Adipocyte (in vitro differentiated cells): ENCODE results near the gene OR51E2.
A peak's percentile ranks its signal among the peaks of the same experiment; 100 is the strongest.

Experiments
- DNase-seq: peaks from one replicate; pipeline ENCODE4 v3.0.0-alpha.2; 2015; ENCODE audit warnings: low read depth
- H3K27me3 ChIP-seq: replicated peaks from 2 replicates; pipeline ENCODE4 v1.7.0; 2013; ENCODE audit warnings: mild to moderate bottlenecking, low read length, moderate library complexity; ENCODE audit not compliant: control insufficient read depth, insufficient read depth
- H3K36me3 ChIP-seq: 2 replicates; pipeline ENCODE4 v1.7.0; 2013; ENCODE audit warnings: low read length, mild to moderate bottlenecking, moderate library complexity; ENCODE audit not compliant: control insufficient read depth, insufficient read depth, severe bottlenecking
- H3K4me1 ChIP-seq: 2 replicates; pipeline ENCODE4 v1.7.0; 2013; ENCODE audit warnings: mild to moderate bottlenecking, low read length, moderate library complexity; ENCODE audit not compliant: control insufficient read depth, insufficient read depth
- H3K4me3 ChIP-seq: 2 replicates; pipeline ENCODE4 v1.7.0; 2013; ENCODE audit warnings: mild to moderate bottlenecking, low read length, moderate library complexity
- H3K9ac ChIP-seq: 2 replicates; pipeline ENCODE4 v1.7.0; 2013; ENCODE audit warnings: mild to moderate bottlenecking, low read length, moderate library complexity
- H3K9me3 ChIP-seq: 2 replicates; pipeline ENCODE4 v1.7.0; 2013; ENCODE audit warnings: mild to moderate bottlenecking, low read length, moderate library complexity; ENCODE audit not compliant: control insufficient read depth

Gene OR51E2

DNA sequence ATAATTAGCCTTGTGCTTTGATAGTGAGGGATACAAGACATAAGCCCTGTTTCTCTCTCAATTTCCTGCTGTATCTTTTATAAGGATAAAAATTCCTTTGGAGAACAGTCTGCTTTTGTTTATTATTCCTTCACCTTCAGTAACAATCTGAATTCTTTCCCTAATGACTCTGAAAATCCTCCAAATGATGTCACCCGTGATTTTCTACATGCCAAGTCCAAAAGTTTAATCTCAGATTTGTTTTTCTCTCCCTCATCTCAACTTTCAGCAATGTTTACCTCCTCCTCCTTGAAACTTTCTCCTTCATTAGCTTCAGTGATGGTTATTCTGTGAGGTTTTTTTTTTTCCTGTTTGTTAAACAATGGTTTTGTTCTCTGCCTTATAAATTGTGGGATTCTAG, 2.2 kb downstream of the OR51E2 start:
- Histone ChIP-seq H3K4me1 (peaks cover 4% of the 10 kb centered on the region), H3K36me3 (no peaks in the 10 kb centered on the region)

DNA sequence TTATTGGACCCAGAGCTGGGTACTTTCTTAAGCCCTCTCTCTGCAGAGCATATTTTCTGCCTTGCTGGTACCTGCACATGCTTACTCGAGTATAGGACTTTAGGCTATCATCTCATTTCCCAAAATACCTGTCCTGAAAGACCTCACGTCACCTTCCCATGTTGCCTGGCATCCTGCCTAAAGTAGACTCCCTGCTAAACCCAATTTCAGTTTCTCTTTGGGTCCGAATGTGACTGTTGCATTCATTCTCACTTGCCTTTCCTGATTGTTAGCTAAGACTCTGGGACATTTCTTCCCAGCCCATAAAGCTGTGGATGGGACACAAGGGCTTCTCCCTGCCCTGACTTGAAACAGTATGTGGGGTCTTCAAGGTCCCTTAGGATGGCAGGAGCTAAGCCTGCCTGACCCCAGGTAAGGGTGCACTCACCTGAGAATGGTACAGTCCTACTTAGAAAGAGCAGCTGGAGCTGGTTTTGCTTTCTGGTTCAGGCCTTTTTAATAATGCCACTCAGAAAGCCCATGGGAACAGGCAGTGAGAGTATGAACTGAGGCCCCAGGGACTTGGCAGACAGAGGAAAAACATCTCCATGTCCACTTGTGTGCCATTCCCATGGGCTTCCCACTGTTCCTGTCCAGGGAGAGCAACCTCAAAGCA, 12.9 kb downstream of the OR51E2 start:
- H3K9me3 ChIP-seq: no peaks in the 10 kb centered on the region
- DNase-seq: no peak

More for the DNA sequence above, 2.2 kb downstream of the OR51E2 start:
- Histone ChIP-seq H3K27me3 (peaks cover 3% of the 10 kb centered on the region), H3K9ac (no peak overlapping the region), H3K4me3 (no peak overlapping the region), H3K9me3 (no peaks in the 10 kb centered on the region)
- DNase-seq: no peak

DNA sequence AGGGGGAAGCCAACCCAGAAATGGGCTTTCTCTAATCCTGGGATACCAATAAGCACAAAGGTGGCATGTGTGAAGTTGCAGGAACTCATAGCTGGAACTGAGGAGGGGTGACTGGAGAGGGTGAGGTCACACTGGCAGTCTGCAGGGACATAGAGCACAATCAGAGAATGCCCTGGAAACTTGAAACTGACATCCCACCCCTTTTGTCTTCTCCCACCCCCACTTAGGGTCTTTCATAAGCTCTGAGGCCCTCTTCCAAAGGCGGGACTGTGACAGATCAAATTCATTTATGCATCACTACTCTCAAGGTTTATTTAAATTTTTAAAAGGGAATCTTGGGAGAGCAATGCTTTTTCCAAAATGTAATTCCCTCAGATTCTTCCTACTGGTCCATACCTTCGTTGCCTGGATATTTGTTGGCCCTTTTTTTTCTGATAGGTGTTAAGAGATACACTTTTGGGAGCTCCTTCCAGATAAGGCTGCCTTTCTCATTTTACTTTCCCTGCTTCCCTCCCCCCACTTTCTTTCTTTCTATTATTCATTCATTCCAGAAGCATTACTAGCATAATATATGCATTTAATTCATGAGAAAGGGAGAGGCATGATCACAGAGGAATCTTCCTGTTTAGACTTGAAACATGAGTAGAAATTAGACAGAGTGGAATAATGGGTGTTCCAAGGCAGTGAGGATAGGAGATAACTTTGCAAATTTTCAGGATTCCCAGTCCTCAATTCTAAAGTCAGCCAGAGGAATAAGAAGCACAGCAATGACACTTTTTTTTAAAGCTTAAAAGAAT, 14.8 kb downstream of the OR51E2 start:
- no peak overlapping the region for H3K4me3 ChIP-seq
- H3K9ac ChIP-seq: no peak overlapping the region
- no peaks in the 10 kb centered on the region for H3K36me3 ChIP-seq
- peaks cover 4% of the 10 kb centered on the region for H3K27me3 ChIP-seq
- peak; percentile 6 for DNase-seq
- no peaks in the 10 kb centered on the region for H3K4me1 ChIP-seq
- H3K9me3 ChIP-seq: no peaks in the 10 kb centered on the region

More for the DNA sequence above, 12.9 kb downstream of the OR51E2 start:
- Histone ChIP-seq H3K36me3 (no peaks in the 10 kb centered on the region), H3K4me1 (no peaks in the 10 kb centered on the region), H3K27me3 (peaks cover 4% of the 10 kb centered on the region), H3K9ac (no peak overlapping the region), H3K4me3 (no peak overlapping the region)

DNA sequence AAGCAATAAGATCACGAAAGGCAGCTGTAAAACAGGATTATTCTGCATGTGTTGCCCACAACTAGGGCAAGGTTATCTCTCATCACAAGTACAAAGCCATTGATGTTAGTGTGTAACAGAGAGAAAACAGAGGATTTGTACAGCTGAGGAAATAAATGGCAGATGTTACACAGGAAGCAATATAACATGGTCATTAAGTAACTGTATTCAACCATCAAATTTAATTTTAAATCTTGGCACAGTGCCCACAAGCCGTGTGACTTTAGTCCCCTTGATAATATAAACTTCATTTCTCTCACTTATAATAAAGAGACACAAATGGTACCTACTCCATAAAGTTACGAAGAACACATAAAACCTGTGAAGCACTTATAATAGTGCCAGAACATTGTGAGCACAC, 17.3 kb downstream of the OR51E2 start:
- Histone ChIP-seq H3K27me3 (no peaks in the 10 kb centered on the region), H3K4me3 (no peak overlapping the region), H3K9ac (no peak overlapping the region), H3K4me1 (no peaks in the 10 kb centered on the region), H3K36me3 (no peaks in the 10 kb centered on the region), H3K9me3 (no peaks in the 10 kb centered on the region)
- DNase-seq: no peak

DNA sequence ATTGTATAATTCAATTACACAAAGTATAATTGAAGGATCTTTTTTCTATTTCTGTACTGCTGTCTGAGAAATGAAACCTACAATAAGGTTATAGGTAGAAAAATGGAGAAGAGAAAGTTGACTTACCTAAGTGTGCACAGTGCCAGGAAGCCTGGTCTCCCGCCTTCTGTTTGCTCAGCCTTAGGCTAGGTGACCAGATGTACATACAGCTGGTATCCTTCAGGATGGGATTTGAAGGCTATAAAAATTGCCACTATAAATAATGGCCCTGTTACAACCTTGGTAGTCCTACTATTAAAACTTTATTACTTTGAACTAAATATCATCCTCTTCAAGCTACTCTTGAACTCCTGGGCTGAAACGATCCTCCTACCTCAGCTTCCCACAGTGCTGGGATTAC, 19.7 kb downstream of the OR51E2 start:
- DNase-seq: no peak
- H3K4me3 ChIP-seq: no peak overlapping the region
- no peaks in the 10 kb centered on the region for H3K27me3 ChIP-seq
- H3K4me1 ChIP-seq: no peaks in the 10 kb centered on the region
- no peak overlapping the region for H3K9ac ChIP-seq
- H3K36me3 ChIP-seq: no peaks in the 10 kb centered on the region
- no peaks in the 10 kb centered on the region for H3K9me3 ChIP-seq

DNA sequence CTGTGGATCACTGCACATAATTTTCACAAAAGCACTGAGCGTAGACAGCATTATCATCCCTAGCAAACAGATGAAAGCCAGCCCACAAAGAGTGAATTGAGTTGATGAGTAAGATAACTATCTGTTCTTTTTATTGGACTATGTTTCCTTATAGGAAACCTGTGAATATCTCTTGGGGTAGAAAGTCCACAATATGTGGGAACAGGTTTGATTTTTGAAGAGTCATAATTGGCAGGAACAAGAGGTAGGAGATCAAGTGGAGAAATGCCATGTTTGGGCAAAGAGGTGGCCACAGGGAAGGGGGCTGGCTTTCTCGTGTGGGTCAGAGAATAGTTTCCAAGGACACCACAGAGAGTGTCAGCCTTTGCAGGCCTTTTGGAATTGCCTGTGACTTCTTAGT, 23.9 kb downstream of the OR51E2 start:
- no peaks in the 10 kb centered on the region for H3K4me1 ChIP-seq
- no peak for DNase-seq
- H3K4me3 ChIP-seq: no peak overlapping the region
- H3K9me3 ChIP-seq: no peaks in the 10 kb centered on the region
- no peaks in the 10 kb centered on the region for H3K36me3 ChIP-seq
- H3K9ac ChIP-seq: no peak overlapping the region
- no peaks in the 10 kb centered on the region for H3K27me3 ChIP-seq

DNA sequence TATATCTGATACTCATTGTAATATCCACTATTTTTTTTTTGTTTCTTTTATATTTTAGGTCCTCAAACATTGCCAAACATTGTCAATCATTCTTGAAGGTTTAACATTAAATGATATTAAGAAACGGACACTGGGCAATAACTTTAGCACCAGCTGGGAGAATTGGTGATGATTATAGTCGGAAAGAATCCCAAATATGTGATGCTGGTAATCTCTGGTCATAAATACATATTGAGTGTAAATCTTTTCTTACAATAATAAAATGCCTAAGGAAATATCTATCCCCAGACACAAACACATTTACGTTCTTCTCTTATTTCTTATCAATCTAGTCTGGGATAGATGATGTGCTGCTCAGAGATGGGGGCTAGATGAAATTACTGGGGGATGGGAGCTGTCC, 25.2 kb downstream of the OR51E2 start:
- Histone ChIP-seq H3K27me3 (no peaks in the 10 kb centered on the region), H3K9ac (no peak overlapping the region), H3K4me1 (no peaks in the 10 kb centered on the region), H3K4me3 (no peak overlapping the region), H3K9me3 (no peaks in the 10 kb centered on the region), H3K36me3 (no peaks in the 10 kb centered on the region)
- no peak for DNase-seq

DNA sequence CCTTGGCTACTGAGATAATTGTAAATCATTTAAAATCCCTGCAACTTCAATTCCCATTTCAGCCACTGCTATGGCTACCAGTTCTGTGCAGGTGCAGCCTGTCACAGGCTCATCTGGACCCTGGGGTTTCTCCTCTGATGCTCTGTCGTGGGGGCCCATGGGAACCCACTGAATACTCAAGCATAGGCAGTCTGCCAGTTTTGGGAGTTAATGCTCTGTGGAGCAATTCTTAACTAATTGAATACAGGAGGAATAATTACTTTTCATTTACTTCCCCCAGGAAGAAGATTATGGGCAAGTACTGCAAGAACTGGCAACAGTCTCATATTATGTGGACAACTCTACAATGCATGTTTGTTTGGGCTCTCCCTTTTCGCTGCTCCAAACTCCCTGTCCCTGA, 25.9 kb downstream of the OR51E2 start:
- Histone ChIP-seq H3K9ac (no peak overlapping the region), H3K4me1 (no peaks in the 10 kb centered on the region), H3K9me3 (no peaks in the 10 kb centered on the region), H3K27me3 (no peaks in the 10 kb centered on the region), H3K4me3 (no peak overlapping the region), H3K36me3 (no peaks in the 10 kb centered on the region)
- DNase-seq: no peak

DNA sequence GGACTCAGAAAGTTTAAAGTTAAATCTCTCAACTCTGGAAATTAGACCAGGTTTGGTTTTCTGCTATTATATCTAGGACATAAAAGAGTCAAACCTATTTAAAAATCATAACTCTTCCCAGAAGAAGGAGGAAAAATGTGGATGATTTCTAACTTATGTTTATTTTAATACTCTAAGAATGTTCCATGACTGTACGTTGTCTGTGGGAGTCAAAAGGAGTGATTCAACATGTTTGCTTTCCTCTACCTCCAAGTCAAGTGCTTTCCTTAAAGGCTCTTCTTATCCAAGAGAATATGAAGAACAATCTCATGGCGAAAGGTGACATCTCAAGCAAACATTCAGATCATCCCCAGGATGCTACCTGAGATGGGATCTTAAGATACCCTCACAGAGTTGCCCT, 32.2 kb downstream of the OR51E2 start:
- H3K4me1 ChIP-seq: no peaks in the 10 kb centered on the region
- no peak overlapping the region for H3K9ac ChIP-seq
- no peaks in the 10 kb centered on the region for H3K36me3 ChIP-seq
- no peak for DNase-seq
- H3K9me3 ChIP-seq: no peaks in the 10 kb centered on the region
- peaks cover 6% of the 10 kb centered on the region for H3K27me3 ChIP-seq
- no peak overlapping the region for H3K4me3 ChIP-seq

DNA sequence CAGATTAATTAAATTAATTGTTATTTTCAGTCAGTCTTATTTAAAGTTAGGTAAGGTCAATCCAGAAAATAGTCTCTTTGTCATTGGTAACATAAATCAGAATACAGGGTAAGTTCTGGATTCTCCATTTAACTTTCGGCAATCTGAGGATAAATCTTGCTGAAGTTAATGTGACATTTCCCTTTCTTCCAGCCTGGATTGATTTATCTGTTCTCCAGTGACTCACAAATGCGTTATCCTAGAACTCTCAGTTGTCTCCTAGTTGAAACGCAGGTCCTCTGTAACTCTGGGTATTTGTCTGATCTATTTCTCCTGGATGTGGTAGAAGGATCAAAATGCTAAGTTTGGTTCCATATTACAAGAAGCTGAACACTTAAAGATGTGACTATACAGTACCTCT, 32.9 kb downstream of the OR51E2 start:
- Histone ChIP-seq H3K9ac (no peak overlapping the region), H3K9me3 (no peaks in the 10 kb centered on the region), H3K36me3 (no peaks in the 10 kb centered on the region), H3K27me3 (peaks cover 7% of the 10 kb centered on the region), H3K4me1 (no peaks in the 10 kb centered on the region), H3K4me3 (no peak overlapping the region)
- no peak for DNase-seq

DNA sequence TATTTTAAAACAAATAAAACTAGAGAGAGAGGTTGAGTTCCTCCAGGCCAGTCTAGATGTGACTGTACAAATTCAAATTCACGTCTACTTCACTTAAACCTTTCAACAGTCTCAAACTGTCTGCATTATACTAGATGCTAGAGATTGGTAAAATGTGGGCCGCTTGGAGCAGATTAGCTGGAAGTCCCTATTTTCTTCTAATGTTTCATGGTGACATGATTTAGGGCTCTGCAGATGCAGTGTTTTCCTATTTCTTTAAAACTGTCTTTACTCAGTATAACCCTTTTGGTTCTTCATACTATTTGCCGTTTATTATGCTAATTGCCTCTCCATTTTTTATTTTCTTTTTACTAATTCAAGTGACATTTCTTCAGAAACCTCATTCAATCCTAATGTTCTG, 33.5 kb downstream of the OR51E2 start:
- Histone ChIP-seq H3K27me3 (peaks cover 10% of the 10 kb centered on the region), H3K4me3 (no peak overlapping the region), H3K9ac (no peak overlapping the region), H3K9me3 (no peaks in the 10 kb centered on the region), H3K36me3 (no peaks in the 10 kb centered on the region), H3K4me1 (no peaks in the 10 kb centered on the region)
- DNase-seq: no peak
